ENCODE data around the gene CDK5.

- TF ChIP-seq CTCF (IDR thresholded peaks at IDR 0.05 in 2 of 3, conservative IDR thresholded peaks at IDR 0.05 in 1 of 3; ENCODE audit: borderline replicate concordance in 1 of 3, insufficient read depth in 1 of 3, low read depth in 2 of 3, low read length in 2 of 3) = no peak
- TF ChIP-seq SIN3A (IDR thresholded peaks at IDR 0.05; ENCODE audit: low read depth) = no peak
- TF ChIP-seq ATF3 (IDR thresholded peaks at IDR 0.05) = no peak
- TF ChIP-seq YY1 (IDR thresholded peaks at IDR 0.05; ENCODE audit: extremely low read depth, insufficient replicate concordance, low read depth, low read length) = no peak
- TF ChIP-seq EZH2 (IDR thresholded peaks at IDR 0.05) = no peak
- no peak for TF ChIP-seq POLR2A (IDR thresholded peaks at IDR 0.05; ENCODE audit: borderline replicate concordance, extremely low read depth, insufficient read depth, insufficient read length)
- no peak for TF ChIP-seq MAX (IDR thresholded peaks at IDR 0.05)
- TF ChIP-seq, protein P1, sequence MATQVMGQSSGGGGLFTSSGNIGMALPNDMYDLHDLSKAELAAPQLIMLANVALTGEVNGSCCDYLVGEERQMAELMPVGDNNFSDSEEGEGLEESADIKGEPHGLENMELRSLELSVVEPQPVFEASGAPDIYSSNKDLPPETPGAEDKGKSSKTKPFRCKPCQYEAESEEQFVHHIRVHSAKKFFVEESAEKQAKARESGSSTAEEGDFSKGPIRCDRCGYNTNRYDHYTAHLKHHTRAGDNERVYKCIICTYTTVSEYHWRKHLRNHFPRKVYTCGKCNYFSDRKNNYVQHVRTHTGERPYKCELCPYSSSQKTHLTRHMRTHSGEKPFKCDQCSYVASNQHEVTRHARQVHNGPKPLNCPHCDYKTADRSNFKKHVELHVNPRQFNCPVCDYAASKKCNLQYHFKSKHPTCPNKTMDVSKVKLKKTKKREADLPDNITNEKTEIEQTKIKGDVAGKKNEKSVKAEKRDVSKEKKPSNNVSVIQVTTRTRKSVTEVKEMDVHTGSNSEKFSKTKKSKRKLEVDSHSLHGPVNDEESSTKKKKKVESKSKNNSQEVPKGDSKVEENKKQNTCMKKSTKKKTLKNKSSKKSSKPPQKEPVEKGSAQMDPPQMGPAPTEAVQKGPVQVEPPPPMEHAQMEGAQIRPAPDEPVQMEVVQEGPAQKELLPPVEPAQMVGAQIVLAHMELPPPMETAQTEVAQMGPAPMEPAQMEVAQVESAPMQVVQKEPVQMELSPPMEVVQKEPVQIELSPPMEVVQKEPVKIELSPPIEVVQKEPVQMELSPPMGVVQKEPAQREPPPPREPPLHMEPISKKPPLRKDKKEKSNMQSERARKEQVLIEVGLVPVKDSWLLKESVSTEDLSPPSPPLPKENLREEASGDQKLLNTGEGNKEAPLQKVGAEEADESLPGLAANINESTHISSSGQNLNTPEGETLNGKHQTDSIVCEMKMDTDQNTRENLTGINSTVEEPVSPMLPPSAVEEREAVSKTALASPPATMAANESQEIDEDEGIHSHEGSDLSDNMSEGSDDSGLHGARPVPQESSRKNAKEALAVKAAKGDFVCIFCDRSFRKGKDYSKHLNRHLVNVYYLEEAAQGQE (IDR thresholded peaks at IDR 0.05; ENCODE audit: low read depth) = no peak
- no peak for TF ChIP-seq ZNF274 (IDR thresholded peaks at IDR 0.05; ENCODE audit: low read depth, low read length)
- no peak for TF ChIP-seq POLR2AphosphoS5 (IDR thresholded peaks at IDR 0.05; ENCODE audit: low read depth, low read length)
- no peak for TF ChIP-seq JUND (IDR thresholded peaks at IDR 0.05)
Observed at GRCh38 chr7:151034312-151035025, 23.2 kb downstream of the CDK5 start.

All from HCT116 (cell line).